Measurements from ENCODE around the gene RWDD3. TPM values are rescaled to one million over a fixed set of nuclear protein-coding genes. Genes with fewer than 3 reads are reported as not detected.
A peak's percentile ranks its signal among the peaks of the same experiment; 100 is the strongest.

The RWDD3 gene
- 15.4 TPM for polyA plus RNA-seq (2013, experiment 1 of 2; ENCODE audit: insufficient read length)
- polyA plus RNA-seq (2013, experiment 2 of 2; ENCODE audit: insufficient read length), result 17.4 TPM

- peak; percentile 92 for DNase-seq
These were observed at the start of gene RWDD3 for GRCh38 chr1:95233737-95234500. RWDD3 (plus strand) TSS chr1:95234210; CDS start chr1:95234231, 21 bp downstream.

- DNase-seq, result no peak
These were observed 47.9 kb upstream of the RWDD3 start for GRCh38 chr1:95186149-95186548.

- no peak for DNase-seq
These were observed 40.4 kb upstream of the RWDD3 start for GRCh38 chr1:95193591-95193990.

- no peak for DNase-seq
These were observed 39.0 kb upstream of the RWDD3 start for GRCh38 chr1:95195046-95195445.

GRCh38 chr1:95196017-95196416 lies 38.0 kb upstream of the RWDD3 start:
- DNase-seq, result no peak

- peak; percentile 17 for DNase-seq
These were observed 36.3 kb upstream of the RWDD3 start for GRCh38 chr1:95197616-95198252.

GRCh38 chr1:95201905-95202304 lies 32.1 kb upstream of the RWDD3 start:
- no peak for DNase-seq

GRCh38 chr1:95203908-95204437 lies 30.0 kb upstream of the RWDD3 start:
- no peak for DNase-seq

- DNase-seq, result peak; percentile 3
These were observed 27.5 kb upstream of the RWDD3 start for GRCh38 chr1:95206514-95206913.

GRCh38 chr1:95207223-95207935 lies 26.6 kb upstream of the RWDD3 start:
- DNase-seq, result no peak

GRCh38 chr1:95208876-95209275 lies 25.1 kb upstream of the RWDD3 start:
- no peak for DNase-seq

GRCh38 chr1:95209291-95209690 lies 24.7 kb upstream of the RWDD3 start:
- DNase-seq, result no peak

- no peak for DNase-seq
These were observed 17.6 kb upstream of the RWDD3 start for GRCh38 chr1:95216292-95216990.

GRCh38 chr1:95217371-95217770 lies 16.6 kb upstream of the RWDD3 start:
- no peak for DNase-seq

- no peak for DNase-seq
These were observed 14.6 kb upstream of the RWDD3 start for GRCh38 chr1:95219407-95219806.

- DNase-seq, result no peak
These were observed 12.7 kb upstream of the RWDD3 start for GRCh38 chr1:95221306-95221705.

- no peak for DNase-seq
These were observed 11.4 kb upstream of the RWDD3 start for GRCh38 chr1:95222629-95223028.

- peak; percentile 30 for DNase-seq
These were observed 10.9 kb upstream of the RWDD3 start for GRCh38 chr1:95223110-95223509.

- no peak for DNase-seq
These were observed 7.0 kb upstream of the RWDD3 start for GRCh38 chr1:95226781-95227660.

- DNase-seq, result no peak
These were observed 5.0 kb upstream of the RWDD3 start for GRCh38 chr1:95229037-95229436.

GRCh38 chr1:95229706-95230105 lies 4.3 kb upstream of the RWDD3 start:
- no peak for DNase-seq
